GM12878 (cell line): ENCODE measurements around the gene SLMAP. TPM values are rescaled to one million over a fixed set of nuclear protein-coding genes. Genes with fewer than 3 reads are reported as not detected.

Experiments used
- ASH2L ChIP-seq: fragments of 300-600, 200-600 bp; sonication (generic); IDR thresholded peaks from 2 replicates; pipeline ENCODE4 v1.6.1; 2017; ENCODE audit warnings: low read depth, mild to moderate bottlenecking, borderline replicate concordance
- ATF3 ChIP-seq: IDR thresholded peaks from 2 replicates; pipeline ENCODE4 v1.6.1; 2011; ENCODE audit warnings: low read depth, mild to moderate bottlenecking, low read length, moderate library complexity, borderline replicate concordance; ENCODE audit errors: extremely low read depth
- ATF7 ChIP-seq: fragments of 450-650 bp; IDR thresholded peaks from 2 replicates; pipeline ENCODE4 v1.6.1; 2016; ENCODE audit warnings: low read depth, mild to moderate bottlenecking
- E2F8 ChIP-seq: fragments of 450-650 bp; IDR thresholded peaks from 2 replicates; pipeline ENCODE4 v1.6.1; 2018; ENCODE audit warnings: mild to moderate bottlenecking, low read depth, moderate library complexity; ENCODE audit not compliant: partially characterized antibody
- HSF1 ChIP-seq: fragments of 150-350 bp; IDR thresholded peaks from 2 replicates; pipeline ENCODE4 v1.6.1; 2014; ENCODE audit warnings: mild to moderate bottlenecking, low read depth, low read length
- IKZF1 ChIP-seq: fragments of 450-650 bp; conservative IDR thresholded peaks from 2 replicates; pipeline ENCODE4 v1.6.1; 2017; ENCODE audit warnings: antibody characterized with exemption, mild to moderate bottlenecking
- MEF2B ChIP-seq: fragments of 450-650 bp; IDR thresholded peaks from 2 replicates; pipeline ENCODE4 v1.6.1; 2018; ENCODE audit warnings: mild to moderate bottlenecking, moderate library complexity; ENCODE audit not compliant: partially characterized antibody, poor library complexity, severe bottlenecking
- NBN ChIP-seq: fragments of 450-650 bp; IDR thresholded peaks from 2 replicates; pipeline ENCODE4 v1.6.1; 2016
- NFXL1 ChIP-seq: fragments of 450-650 bp; IDR thresholded peaks from 2 replicates; pipeline ENCODE4 v1.6.1; 2017; ENCODE audit warnings: antibody characterized with exemption, mild to moderate bottlenecking, borderline replicate concordance
- PBX3 ChIP-seq: IDR thresholded peaks from 2 replicates; pipeline ENCODE4 v1.6.1; 2011; ENCODE audit warnings: mild to moderate bottlenecking, low read depth, low read length, moderate library complexity; ENCODE audit not compliant: insufficient replicate concordance
- POLR2A ChIP-seq: IDR thresholded peaks from 2 replicates; pipeline ENCODE4 v1.6.1; 2011; ENCODE audit warnings: low read depth, mild to moderate bottlenecking, low read length
- RBBP5 ChIP-seq: fragments of 200-600 bp; sonication (generic); conservative IDR thresholded peaks from 2 replicates; pipeline ENCODE4 v1.6.1; 2016
- RUNX3 ChIP-seq: IDR thresholded peaks from 2 replicates; pipeline ENCODE4 v1.6.1; 2012; ENCODE audit warnings: low read length, inconsistent platforms
- SKIL ChIP-seq: fragments of 450-650 bp; IDR thresholded peaks from 2 replicates; pipeline ENCODE4 v1.6.1; 2017; ENCODE audit warnings: mild to moderate bottlenecking, low read depth, inconsistent platforms; ENCODE audit not compliant: poor library complexity, severe bottlenecking
- SPI1 ChIP-seq: IDR thresholded peaks from 2 replicates; pipeline ENCODE4 v1.6.1; 2011; ENCODE audit warnings: low read depth, mild to moderate bottlenecking, low read length, moderate library complexity, borderline replicate concordance; ENCODE audit not compliant: insufficient read depth
- YBX1 ChIP-seq: fragments of 450-650 bp; IDR thresholded peaks from 2 replicates; pipeline ENCODE4 v1.6.1; 2016; ENCODE audit warnings: antibody characterized with exemption
- ZNF592 ChIP-seq: fragments of 450-650 bp; IDR thresholded peaks from 2 replicates; pipeline ENCODE4 v1.6.1; 2017; ENCODE audit warnings: mild to moderate bottlenecking, moderate library complexity
- ZZZ3 ChIP-seq: IDR thresholded peaks from 2 replicates; pipeline ENCODE4 v1.6.1; 2011; ENCODE audit warnings: low read depth; ENCODE audit not compliant: control insufficient read depth, insufficient read length
- polyA plus RNA-seq, 11 experiments: library from polyadenylated mRNA; depleted of rRNA in 4 of 11; unstranded in 6 of 11; stranded (reverse) in 5 of 11; fragments of >200 nt; fragmentation: Nextera tagmentation in 4 of 11; fragmentation: Illumina TruSeq in 1 of 11; extraction: Ambion mirVana in 4 of 11; extraction: Trizol in 1 of 11; gene quantifications; 1 replicate in 1 of 11; 2 replicates in 10 of 11; pipeline versions ENCODE4 v1.2.1 to v1.2.3, GENCODE V29; 2011 to 2016; ENCODE audit warnings: inconsistent platforms in 2 of 11, missing spikeins in 2 of 11, low read depth in 1 of 11
- total RNA-seq, 4 experiments: library from RNA; depleted of rRNA in 3 of 4; stranded (reverse); fragments of >200 nt in 3 of 4; fragmentation: Illumina TruSeq in 1 of 4; extraction: Trizol in 1 of 4; gene quantifications; 2 replicates each; pipeline versions ENCODE4 v1.2.1 to v1.2.3, GENCODE V29; 2013 to 2021

SLMAP gene
- total and polyA plus RNA-seq, 10 of the 15 experiments (the other 5 are each of a cell fraction or from before 2014, with no cell fraction given), result 8.3 to 43.8 (median 26.4) TPM

- TF ChIP-seq HSF1, result no peak
- TF ChIP-seq PBX3, result no peak
- TF ChIP-seq SKIL, result no peak
- TF ChIP-seq RUNX3, result 0 out of 2 replicates have a peak, but pooled peaks have one; percentile 5
- no peak for TF ChIP-seq E2F8
- no peak for TF ChIP-seq SPI1
- TF ChIP-seq NBN, result no peak
- TF ChIP-seq POLR2A, result no peak
- peak; percentile 84 for TF ChIP-seq ATF7
- 0 out of 2 replicates have a peak, but pooled peaks have one; percentile 11 for TF ChIP-seq IKZF1
- no peak for TF ChIP-seq MEF2B
- no peak for TF ChIP-seq ASH2L
- TF ChIP-seq NFXL1, result no peak
- TF ChIP-seq ZNF592, result no peak
- TF ChIP-seq ZZZ3, result no peak
- TF ChIP-seq RBBP5, result no peak
- TF ChIP-seq ATF3, result no peak
- TF ChIP-seq YBX1, result no peak
These were observed 84.4 kb downstream of the SLMAP start (continued) for GRCh38 chr3:57840473-57840872.
